ENCODE data around the gene CUL3.

DNA sequence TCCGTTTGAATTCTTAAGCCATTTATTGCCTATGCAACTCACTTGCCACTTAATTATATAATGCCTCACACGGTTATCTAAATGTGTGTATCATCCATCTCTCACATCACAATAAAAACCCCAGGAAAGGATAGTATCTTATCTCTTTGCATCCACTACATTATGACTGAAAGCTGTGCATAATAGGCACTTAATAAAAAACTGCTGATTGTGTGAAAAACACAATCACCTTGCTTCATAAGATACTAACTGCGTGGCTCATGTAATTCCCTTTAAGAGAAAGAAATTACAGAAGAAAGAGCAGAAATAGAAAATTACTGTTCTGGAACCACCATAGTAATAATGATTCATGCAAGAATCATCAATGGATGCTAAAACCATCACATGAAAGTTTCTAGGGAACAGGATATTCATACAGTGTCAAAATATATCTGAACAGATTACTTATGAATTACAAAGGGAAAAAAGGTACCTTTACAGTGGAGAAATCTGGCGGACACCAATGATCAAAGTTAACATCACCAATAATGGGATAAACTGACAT is 29.3 kb downstream of the CUL3 start:
- TF ChIP-seq, protein P1, sequence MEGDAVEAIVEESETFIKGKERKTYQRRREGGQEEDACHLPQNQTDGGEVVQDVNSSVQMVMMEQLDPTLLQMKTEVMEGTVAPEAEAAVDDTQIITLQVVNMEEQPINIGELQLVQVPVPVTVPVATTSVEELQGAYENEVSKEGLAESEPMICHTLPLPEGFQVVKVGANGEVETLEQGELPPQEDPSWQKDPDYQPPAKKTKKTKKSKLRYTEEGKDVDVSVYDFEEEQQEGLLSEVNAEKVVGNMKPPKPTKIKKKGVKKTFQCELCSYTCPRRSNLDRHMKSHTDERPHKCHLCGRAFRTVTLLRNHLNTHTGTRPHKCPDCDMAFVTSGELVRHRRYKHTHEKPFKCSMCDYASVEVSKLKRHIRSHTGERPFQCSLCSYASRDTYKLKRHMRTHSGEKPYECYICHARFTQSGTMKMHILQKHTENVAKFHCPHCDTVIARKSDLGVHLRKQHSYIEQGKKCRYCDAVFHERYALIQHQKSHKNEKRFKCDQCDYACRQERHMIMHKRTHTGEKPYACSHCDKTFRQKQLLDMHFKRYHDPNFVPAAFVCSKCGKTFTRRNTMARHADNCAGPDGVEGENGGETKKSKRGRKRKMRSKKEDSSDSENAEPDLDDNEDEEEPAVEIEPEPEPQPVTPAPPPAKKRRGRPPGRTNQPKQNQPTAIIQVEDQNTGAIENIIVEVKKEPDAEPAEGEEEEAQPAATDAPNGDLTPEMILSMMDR (conservative IDR thresholded peaks at IDR 0.05 in 1 of 2, IDR thresholded peaks at IDR 0.05 in 1 of 2; ENCODE audit: extremely low read depth in 1 of 2, insufficient read depth in 1 of 2, low read depth in 1 of 2, low read length in 2 of 2): no peak
- no peak for TF ChIP-seq EZH2 (IDR thresholded peaks at IDR 0.05; ENCODE audit: borderline replicate concordance, low read length)

Data from mammary epithelial cell (primary cell).